Neutrophil (primary cell): Measurements from ENCODE around the gene PATL1.

Experiments used
- H3K27ac ChIP-seq: fragments of 200-600 bp; sonication (generic); 2 replicates; pipeline ENCODE4 v1.5.1; 2016; ENCODE audit warnings: mild to moderate bottlenecking, moderate library complexity
- H3K27me3 ChIP-seq: fragments of 200-600 bp; sonication (generic); 2 replicates; pipeline ENCODE4 v1.6.0; 2016; ENCODE audit warnings: mild to moderate bottlenecking
- H3K36me3 ChIP-seq: fragments of 200-600 bp; sonication (generic); 2 replicates; pipeline ENCODE4 v1.5.1; 2017
- H3K4me1 ChIP-seq, 2 experiments: fragments of 200-600 bp in 1 of 2; sonication (generic) in 1 of 2; 1 replicate in 1 of 2; 2 replicates in 1 of 2; pipeline versions ENCODE4 v1.5.1 to v1.6.1; 2013 to 2016; ENCODE audit warnings: low read depth in 1 of 2, low read length in 1 of 2, mild to moderate bottlenecking in 1 of 2, moderate library complexity in 1 of 2; ENCODE audit not compliant: control insufficient read depth in 1 of 2, insufficient read depth in 1 of 2
- H3K4me3 ChIP-seq, 2 experiments: fragments of 200-600 bp in 1 of 2; sonication (generic) in 1 of 2; 1 replicate in 1 of 2; 2 replicates in 1 of 2; pipeline ENCODE4 v1.5.1; 2013 to 2016; ENCODE audit warnings: low read depth in 1 of 2, low read length in 1 of 2, mild to moderate bottlenecking in 1 of 2, moderate library complexity in 1 of 2
- H3K9me3 ChIP-seq: fragments of 200-600 bp; sonication (generic); 2 replicates; pipeline ENCODE4 v1.5.1; 2016
- TF ChIP-seq, protein P1 (sequence below): fragments of 200-600 bp; sonication (generic); IDR thresholded peaks from 2 replicates; pipeline ENCODE4 v1.5.1; 2016; ENCODE audit warnings: antibody characterized with exemption

The PATL1 gene

DNA sequence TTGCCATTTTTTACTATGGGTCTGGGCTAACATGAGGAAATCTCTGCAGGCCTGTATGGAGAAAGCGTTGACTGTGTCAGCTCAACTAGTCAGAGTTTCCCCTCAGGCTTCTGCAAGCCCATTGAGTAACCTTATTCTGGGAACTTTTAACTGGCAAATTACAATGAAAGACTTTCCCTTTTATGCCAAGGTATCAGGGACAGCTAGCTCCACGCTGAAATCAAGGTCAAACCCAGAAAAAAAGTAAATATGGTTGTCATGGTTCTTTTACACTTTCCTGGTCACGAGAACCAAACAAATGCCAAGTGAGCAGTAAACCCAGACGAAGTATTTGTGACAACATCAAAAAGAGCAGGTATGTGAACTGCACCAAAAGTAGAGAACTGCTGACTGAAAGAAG is 67.0 kb downstream of the PATL1 start:
- Histone ChIP-seq H3K27me3 (no peaks in the 10 kb centered on the region), H3K4me1 (peaks cover 0 to 12% of the 10 kb centered on the region in 2 experiments), H3K4me3 (no peak overlapping the region), H3K9me3 (no peaks in the 10 kb centered on the region), H3K36me3 (peaks cover 97% of the 10 kb centered on the region), H3K27ac (no peak overlapping the region)
- TF ChIP-seq, protein P1, sequence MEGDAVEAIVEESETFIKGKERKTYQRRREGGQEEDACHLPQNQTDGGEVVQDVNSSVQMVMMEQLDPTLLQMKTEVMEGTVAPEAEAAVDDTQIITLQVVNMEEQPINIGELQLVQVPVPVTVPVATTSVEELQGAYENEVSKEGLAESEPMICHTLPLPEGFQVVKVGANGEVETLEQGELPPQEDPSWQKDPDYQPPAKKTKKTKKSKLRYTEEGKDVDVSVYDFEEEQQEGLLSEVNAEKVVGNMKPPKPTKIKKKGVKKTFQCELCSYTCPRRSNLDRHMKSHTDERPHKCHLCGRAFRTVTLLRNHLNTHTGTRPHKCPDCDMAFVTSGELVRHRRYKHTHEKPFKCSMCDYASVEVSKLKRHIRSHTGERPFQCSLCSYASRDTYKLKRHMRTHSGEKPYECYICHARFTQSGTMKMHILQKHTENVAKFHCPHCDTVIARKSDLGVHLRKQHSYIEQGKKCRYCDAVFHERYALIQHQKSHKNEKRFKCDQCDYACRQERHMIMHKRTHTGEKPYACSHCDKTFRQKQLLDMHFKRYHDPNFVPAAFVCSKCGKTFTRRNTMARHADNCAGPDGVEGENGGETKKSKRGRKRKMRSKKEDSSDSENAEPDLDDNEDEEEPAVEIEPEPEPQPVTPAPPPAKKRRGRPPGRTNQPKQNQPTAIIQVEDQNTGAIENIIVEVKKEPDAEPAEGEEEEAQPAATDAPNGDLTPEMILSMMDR: no peak

DNA sequence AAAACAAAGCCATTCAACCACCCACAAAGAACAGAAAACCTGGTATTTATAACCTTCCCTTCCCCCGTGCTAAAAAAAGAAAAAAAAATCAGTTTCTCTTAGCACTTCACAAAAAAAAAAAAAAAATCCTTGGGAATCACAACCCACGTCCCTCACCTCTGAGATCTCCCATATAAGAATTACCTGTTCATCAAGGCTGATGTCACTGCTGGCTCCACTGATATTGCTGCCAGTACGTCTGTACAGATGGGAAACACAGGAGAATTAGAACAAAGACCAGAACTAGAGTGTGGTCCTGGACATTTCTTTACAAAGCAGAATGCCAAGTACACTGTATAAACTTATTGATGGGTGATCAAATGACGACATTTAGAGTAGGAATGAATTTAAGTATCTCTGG is 68.2 kb downstream of the PATL1 start:
- Histone ChIP-seq H3K27ac (no peak overlapping the region), H3K4me1 (peaks cover 0 to 3% of the 10 kb centered on the region in 2 experiments), H3K27me3 (no peaks in the 10 kb centered on the region), H3K36me3 (peaks cover 96% of the 10 kb centered on the region), H3K4me3 (no peak overlapping the region), H3K9me3 (no peaks in the 10 kb centered on the region)
- TF ChIP-seq, protein P1: no peak

DNA sequence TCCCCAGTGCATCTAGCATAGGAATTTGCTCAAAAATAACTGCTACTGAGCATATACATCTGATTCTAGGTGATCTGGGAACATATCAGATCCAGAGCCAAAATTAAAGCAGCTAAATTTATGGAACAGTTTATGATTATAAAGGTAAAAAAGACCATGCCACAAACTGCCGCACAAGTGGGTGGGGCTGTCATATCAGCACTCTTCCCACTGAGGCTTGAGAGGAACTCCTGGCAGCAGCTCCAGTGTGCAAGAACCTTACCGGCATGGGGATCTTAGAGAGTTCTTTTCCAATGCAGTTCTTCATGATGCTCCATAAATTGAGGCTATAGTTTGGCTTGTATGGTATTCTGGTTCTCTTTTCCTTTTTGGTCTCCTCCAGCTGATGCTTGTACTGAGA is 68.6 kb downstream of the PATL1 start:
- no peak overlapping the region for H3K4me3 ChIP-seq
- peaks cover 96% of the 10 kb centered on the region for H3K36me3 ChIP-seq
- TF ChIP-seq, protein P1: no peak
- peaks cover 0 to 3% of the 10 kb centered on the region in 2 experiments for H3K4me1 ChIP-seq
- H3K27ac ChIP-seq: no peak overlapping the region
- H3K9me3 ChIP-seq: no peaks in the 10 kb centered on the region
- H3K27me3 ChIP-seq: no peaks in the 10 kb centered on the region

DNA sequence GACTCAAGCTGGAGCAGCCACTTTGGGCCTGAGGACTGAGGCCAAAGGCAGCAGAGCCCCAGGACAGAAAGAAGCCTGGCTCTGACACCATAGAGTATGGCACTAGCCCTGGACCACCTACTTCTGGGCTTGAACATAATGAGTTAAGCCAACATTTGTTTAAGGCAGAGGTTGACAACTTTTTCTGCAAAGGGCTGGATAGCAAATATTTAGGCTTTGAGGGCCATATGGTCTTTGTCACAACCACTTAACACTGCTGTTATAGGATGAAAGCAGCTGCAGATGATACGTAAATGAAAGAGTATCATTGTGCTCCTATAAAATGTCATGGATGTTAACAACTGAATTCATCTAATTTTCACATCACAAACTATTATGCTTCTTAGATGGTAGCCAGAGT is 69.9 kb downstream of the PATL1 start:
- Histone ChIP-seq H3K27ac (no peak overlapping the region), H3K4me3 (no peak overlapping the region), H3K36me3 (peaks cover 98% of the 10 kb centered on the region), H3K9me3 (no peaks in the 10 kb centered on the region), H3K27me3 (no peaks in the 10 kb centered on the region), H3K4me1 (peaks cover 0 to 3% of the 10 kb centered on the region in 2 experiments)
- TF ChIP-seq, protein P1: no peak
